Stimulated activated CD4-positive, alpha-beta T cell treated with anti-CD3 and anti-CD28 coated beads, Interleukin-4, amount 100 ng/mL, for 1 hour (primary cell): Measurements from ENCODE around the gene SPAG9.
"Not testable (repeated sequence)": the region's sequence is repeated elsewhere in the genome, so short reads cannot be mapped to it uniquely, and the experiment has no call there.

Experiments
- DNase-seq: peaks from one replicate; pipeline ENCODE4 v3.0.0-alpha.2; 2020

The SPAG9 gene

GRCh38 chr17:50952013-50952412 is 168.7 kb downstream of the SPAG9 start:
- DNase-seq: no peak

- DNase-seq: peak; percentile 47
These were observed 170.4 kb downstream of the SPAG9 start for GRCh38 chr17:50949989-50950877.

GRCh38 chr17:50949128-50949988 is 171.3 kb downstream of the SPAG9 start:
- no peak for DNase-seq

- no peak for DNase-seq
These were observed 172.0 kb downstream of the SPAG9 start for GRCh38 chr17:50948711-50949110.

- no peak for DNase-seq
These were observed 172.7 kb downstream of the SPAG9 start for GRCh38 chr17:50947782-50948543.

GRCh38 chr17:50946891-50947781 is 173.5 kb downstream of the SPAG9 start:
- no peak for DNase-seq

- DNase-seq: no peak
These were observed 174.3 kb downstream of the SPAG9 start for GRCh38 chr17:50946223-50946890.

GRCh38 chr17:50945779-50946222 is 174.9 kb downstream of the SPAG9 start:
- no peak for DNase-seq

GRCh38 chr17:50944902-50945720 is 175.6 kb downstream of the SPAG9 start:
- DNase-seq: no peak

- DNase-seq: peak; percentile 74
These were observed 176.4 kb downstream of the SPAG9 start for GRCh38 chr17:50944054-50944901.

- no peak for DNase-seq
These were observed 177.1 kb downstream of the SPAG9 start for GRCh38 chr17:50943575-50943933.

GRCh38 chr17:50941676-50942048 is 179.0 kb downstream of the SPAG9 start:
- DNase-seq: not testable (repeated sequence)

GRCh38 chr17:50939795-50940684 is 180.6 kb downstream of the SPAG9 start:
- DNase-seq: no peak

GRCh38 chr17:50939542-50939794 is 181.2 kb downstream of the SPAG9 start:
- no peak for DNase-seq

GRCh38 chr17:50938821-50939541 is 181.7 kb downstream of the SPAG9 start:
- no peak for DNase-seq

- DNase-seq: no peak
These were observed 184.7 kb downstream of the SPAG9 start for GRCh38 chr17:50935996-50936266.

GRCh38 chr17:50935221-50935995 is 185.3 kb downstream of the SPAG9 start:
- DNase-seq: no peak
